HG03521 (cell line): ENCODE results near the gene C19orf44.
"Not testable (repeated sequence)": the region's sequence is repeated elsewhere in the genome, so short reads cannot be mapped to it uniquely, and the experiment has no call there.

Experiments
- ATAC-seq: cut with Tn5 transposase; IDR thresholded peaks from one replicate; pipeline ENCODE4 v1.9.1; 2021; ENCODE audit warnings: mild to moderate bottlenecking, moderate library complexity; ENCODE audit not compliant: unreplicated experiment

Gene C19orf44

GRCh38 chr19:16466802-16467427 lies 29.3 kb upstream of the C19orf44 start:
- ATAC-seq: not testable (repeated sequence)

DNA sequence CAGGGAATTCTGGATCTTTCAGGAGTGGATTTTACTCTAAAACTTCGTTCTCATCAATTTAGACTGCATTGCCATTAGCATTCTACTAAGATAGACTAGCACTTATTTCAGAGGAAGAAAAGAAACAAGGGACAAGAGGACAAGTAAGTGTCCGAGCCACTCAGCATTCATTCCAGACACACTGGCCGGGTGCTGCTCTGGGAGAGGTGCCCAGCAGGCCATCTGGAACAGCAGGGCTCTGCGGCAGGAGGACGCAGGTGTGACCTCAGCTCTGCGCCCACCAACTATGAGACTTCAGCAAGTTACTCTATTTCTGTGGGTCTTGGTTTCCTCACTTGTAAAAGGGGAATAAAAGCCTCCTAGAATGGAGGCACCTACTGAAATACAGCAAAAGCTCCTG lies 28.6 kb upstream of the C19orf44 start:
- no peak for ATAC-seq

- ATAC-seq: no peak
Observed at GRCh38 chr19:16470541-16470910, 25.7 kb upstream of the C19orf44 start.

- peak; percentile 34 for ATAC-seq
Observed at GRCh38 chr19:16470911-16471811, 25.0 kb upstream of the C19orf44 start.

DNA sequence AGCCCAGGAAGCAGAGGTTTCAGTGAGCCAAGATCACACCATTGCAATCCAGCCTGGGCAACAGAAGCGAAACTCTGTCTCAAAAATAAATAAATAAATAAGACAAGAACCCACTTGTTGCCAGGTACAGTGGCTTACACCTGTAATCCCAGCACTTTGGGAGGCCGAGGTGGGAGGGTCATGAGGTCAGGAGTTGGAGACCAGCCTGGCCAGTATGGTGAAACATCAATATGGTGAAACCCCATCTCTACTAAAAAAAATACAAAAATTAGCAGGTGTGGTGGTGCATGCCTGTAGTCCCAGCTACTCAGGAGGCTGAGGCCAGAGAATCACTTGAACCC lies 23.7 kb upstream of the C19orf44 start:
- not testable (repeated sequence) for ATAC-seq

DNA sequence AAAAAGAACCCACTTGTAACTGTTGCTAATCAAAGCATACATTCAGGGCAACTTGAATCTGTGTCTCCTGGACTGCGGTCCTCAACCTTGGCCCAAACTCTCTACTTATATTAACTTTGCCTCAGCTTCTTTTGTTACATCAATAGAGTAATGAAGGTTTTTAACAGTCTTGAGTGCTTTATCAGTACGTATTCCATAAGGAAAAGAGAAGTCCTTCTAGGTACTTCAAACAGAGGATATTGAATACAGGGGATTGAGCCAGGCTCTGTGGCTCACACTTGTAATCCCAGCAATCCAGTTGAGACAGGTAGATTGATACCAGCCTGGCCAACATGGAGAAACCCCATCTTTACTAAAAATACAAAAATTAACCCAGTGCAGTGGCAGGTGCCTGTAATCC lies 23.2 kb upstream of the C19orf44 start:
- ATAC-seq: no peak

- no peak for ATAC-seq
Observed at GRCh38 chr19:16473875-16474392, 22.3 kb upstream of the C19orf44 start.

GRCh38 chr19:16476401-16476800 lies 19.8 kb upstream of the C19orf44 start:
- no peak for ATAC-seq

DNA sequence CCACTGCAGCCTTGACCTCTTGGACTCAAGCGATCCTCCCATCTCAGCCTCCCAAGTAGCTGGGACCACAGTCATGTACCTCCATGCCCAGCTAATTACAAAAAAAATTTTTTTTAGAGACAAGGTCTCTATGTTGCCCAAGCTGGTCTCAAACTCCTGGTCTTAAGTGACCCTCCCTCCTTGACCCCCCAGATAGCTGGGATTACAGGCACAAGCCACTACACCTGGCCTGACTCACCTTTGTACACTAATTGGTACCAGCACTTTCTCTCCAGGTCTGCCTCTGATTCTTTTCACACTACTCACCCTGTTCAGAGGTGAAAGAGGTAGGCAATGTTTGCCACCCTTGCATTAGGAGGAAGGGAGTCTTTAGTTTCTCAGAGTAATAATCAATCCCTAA lies 18.9 kb upstream of the C19orf44 start:
- ATAC-seq: no peak

- no peak for ATAC-seq
Observed at GRCh38 chr19:16482745-16483144, 13.4 kb upstream of the C19orf44 start.

DNA sequence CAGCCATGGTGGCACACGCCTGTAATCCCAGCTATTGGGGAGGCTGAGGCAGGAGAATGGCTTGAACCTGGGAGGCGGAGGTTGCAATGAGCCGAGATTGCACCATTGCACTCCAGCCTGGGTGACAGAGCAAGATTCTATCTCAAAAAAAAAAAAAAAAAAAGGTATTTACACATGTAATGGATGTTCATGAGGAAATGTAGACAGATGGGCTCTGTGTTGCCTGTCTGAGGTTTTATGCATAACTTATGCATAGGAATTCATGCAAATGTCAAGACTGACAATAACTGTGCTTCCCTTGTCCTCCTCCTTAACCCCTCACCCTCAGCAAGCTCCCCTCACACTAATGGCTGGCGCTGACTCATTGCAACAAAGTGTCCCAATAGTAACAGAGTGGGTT lies 9.7 kb upstream of the C19orf44 start:
- ATAC-seq: not testable (repeated sequence)

DNA sequence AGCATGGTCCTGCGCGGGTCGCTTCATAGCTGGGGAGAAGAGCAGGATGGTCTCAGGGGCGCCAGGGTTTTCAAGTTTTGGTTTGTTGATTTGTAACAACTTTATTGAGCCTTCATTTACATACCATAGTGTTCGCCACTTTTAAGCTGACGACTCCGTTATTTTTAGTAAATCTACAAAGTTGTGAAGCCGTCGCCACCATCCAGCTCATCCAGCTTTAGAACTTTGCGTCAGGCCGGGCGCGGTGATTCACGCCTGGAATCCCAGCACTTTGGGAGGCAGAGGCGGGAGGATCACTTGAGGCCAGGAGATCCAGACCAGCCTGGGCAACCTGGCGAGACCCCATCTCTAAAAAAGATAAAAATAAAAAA lies 404 bp downstream of the C19orf44 start:
- no peak for ATAC-seq

- ATAC-seq: no peak
Observed at GRCh38 chr19:16497042-16497441, 848 bp downstream of the C19orf44 start.

DNA sequence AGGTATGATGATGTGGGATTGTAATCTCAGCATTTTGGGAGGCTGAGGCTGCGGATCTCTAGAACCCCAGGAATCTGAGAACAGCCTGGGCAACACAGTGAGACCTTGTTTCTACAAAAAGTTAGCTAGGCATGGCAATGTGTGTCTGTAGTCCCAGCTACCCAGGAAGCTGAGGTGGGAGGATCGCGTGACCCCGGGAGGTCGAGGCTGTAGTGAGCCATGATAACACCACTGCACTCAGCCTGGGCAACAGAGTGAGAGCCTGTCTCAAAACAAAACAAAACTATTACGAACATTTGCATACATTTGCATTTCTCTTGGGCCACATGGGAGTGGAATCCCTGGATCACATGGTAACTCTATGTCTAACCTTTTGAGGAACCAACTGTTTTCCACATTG lies 1.6 kb downstream of the C19orf44 start:
- ATAC-seq: no peak

DNA sequence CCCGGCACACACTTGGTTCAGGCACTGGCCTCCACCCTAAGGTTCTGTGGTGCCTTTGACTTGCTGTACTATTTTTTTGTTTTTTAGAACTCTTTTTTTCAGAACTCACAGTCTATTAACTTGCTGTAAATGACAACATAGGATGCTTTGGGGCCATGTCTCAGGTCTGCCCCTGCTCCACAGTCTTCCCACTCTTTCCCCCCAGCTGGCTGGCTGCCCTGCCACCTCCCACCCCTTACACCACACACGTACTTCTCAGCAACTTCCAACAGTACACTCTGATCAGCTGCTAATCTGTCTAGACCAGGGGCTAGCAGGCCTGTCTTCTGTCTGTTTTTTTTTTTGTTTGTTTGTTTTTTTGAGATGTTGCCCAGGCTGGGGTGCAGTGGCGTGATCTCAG lies 8.1 kb downstream of the C19orf44 start:
- no peak for ATAC-seq

DNA sequence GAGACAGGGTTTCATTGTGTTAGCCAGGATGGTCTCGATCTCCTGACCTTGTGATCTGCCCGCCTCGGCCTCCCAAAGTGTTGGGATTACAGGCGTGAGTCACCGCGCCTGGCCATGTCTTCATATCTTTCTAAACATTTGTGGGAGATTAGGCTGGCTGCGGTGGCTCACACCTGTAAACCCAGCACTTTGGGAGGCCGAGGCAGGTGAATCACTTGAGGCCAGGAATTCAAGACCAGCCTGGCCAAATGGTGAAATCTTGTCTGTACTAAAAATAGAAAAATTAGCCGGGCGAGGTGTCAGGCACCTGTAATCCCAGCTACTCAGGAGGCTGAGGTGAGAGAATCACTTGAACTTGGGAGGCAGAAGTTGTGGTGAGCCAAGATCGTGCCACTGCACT lies 10.0 kb downstream of the C19orf44 start:
- ATAC-seq: not testable (repeated sequence)

- no peak for ATAC-seq
Observed at GRCh38 chr19:16506961-16507360, 10.8 kb downstream of the C19orf44 start.

DNA sequence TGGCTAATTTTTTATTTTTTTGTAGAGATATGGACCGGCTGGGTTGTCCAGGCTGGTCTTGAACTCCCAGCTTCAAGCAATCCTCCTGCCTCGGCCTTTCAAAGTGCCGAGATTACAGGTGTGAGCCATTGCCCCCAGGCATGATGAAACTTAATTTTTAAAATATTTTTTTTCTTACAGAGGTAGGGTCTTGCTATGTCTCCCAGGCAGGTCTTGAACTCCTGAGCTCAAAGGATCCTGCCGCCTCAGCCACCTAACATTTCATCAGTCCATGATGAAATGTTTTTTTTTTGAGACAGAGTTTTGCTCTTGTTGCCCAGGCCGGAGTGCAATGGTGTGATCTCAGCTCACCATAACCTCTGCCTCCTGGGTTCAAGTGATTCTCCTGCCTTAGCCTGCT lies 12.4 kb downstream of the C19orf44 start:
- ATAC-seq: no peak

GRCh38 chr19:16509141-16510061 lies 13.2 kb downstream of the C19orf44 start:
- no peak for ATAC-seq

- not testable (repeated sequence) for ATAC-seq
Observed at GRCh38 chr19:16512611-16513010, 16.4 kb downstream of the C19orf44 start.

DNA sequence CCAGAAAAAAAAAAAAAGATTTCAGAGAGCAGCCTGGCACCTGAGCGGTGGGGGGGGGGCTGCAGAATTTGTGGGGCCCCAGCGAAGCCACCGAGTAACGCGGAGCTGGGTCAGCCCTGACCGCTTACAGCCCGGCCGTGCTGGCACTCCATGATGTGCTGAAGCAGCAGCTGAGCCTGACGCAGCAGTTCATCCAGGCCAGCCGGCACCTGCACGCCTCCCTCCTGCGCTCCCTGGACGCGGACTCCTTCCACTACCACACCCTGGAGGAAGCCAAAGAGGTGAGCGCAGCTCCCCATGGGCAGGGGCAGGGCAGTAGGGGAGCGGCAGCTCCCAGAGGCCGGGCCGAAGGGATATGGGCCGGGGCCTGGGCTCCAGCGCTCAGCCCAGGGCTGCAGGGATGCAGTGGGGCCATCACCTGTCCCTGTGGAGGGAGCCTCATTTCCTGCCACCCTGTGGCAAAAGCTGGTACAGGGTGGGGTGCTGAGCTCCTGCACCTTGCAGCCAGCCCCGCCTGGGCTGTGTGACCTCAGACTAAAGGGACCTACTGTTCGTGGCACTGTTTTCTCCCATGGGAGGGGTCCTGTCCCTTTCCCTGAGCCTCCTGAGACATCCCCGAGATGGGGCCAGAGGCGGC lies 18.3 kb downstream of the C19orf44 start:
- ATAC-seq: no peak
